Superior temporal gyrus (tissue), 1 donor: ENCODE results near the gene ETV4.

Experiments used
- DNase-seq: peaks from one replicate; pipeline ENCODE4 v3.0.0-alpha.2; 2016; ENCODE audit errors: extremely low spot score

Gene ETV4

DNA sequence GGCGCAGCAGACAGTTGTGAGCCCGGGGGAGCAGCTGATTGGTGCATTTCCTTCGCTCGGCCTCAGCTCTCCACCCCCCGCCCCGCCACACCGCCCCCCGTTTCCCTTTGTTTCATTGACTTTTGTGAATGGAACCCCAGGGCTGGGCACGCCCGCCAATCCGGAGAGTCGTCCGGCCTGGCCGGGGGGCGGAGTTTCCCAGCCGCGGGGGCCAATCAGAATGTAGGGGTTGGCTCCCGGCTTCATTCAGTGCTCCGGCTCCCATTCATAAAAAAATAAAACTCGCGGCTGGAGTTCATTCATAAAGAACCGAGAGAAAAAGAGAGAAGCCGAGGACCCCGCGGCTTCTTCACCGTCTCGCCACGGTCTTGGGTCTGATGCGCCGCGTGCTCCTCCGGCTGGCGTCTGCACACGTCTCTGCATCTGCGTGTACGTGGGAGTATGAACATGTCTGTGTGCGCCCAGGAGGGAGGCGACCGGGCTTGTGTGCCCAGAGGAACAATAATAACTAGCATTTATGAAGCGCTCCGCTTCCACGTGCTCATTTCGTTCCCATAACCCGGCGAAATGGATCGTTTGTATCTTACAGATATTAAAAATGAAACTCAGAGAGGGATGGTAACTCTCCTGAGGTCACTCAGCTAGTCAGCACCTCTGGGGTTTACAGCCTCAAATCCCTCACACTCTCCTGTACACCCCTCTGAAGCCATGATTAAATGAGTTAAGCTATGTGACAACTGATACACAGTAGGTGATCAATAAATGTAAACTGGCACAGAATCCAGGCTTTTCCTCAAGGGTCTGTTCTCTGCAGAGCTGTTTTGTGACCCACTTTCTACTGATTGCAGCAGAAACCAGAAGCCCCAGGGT lies at the start of gene ETV4:
Gene ETV4, minus strand, starts transcription at position 22 of the 870 bp plus-strand sequence. CDS start 723 bp downstream, outside the sequence.
- DNase-seq = peak; percentile 89

DNA sequence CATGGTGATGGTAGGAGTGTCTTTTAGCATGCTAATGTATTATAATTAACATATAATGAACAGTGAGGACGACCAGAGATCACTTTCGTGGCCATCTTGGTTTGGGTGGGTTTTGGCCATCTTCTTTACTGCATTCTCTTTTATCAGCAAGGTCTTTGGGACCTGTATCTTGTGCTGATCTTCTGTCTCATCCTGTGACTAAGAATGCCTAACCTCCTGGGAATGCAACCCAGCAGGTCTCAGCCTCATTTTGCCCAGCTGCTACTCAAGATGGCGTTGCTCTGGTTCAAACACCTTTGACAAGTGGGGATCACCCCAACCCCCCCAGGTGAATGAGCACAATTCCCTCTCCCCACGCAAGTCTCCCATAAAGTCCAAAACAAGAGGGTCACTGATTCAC lies 49.3 kb upstream of the ETV4 start:
- no peak for DNase-seq

DNA sequence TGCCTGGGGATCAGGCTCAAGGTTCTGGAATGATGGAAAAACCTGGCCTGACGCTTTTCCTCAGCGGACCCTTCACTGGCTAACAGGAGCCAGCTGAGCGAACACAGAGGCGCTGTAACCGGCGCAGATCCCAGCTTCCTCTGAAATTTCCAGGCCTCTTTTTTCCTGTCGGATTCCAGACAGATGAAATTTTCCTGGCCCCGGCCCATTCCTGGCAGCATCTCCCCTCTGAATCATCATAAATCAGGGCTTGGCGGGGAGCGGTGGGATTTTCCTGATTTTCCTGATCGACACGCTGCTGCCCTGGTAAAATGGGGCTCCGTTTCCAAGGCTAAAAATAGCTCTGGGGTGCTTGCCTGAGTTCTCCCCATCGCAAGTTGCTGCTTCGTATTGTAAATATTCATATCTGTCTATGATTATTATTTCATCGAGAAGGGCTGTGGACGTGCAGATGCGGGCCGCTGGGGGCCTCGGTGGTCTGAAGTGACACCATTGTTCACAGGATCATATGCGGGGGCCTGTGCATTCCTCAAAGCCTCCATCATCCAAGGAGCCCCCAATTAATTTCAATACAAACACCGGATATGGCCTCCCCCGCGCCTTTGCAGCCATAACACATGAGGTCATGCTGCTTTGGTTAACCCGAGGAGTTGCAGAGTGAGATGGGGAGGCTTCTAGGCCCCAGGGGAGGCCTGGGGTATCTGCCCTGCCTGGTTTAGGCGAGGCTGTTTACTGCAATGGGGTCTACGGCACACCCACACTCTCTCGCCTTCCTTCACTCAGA lies 45.8 kb upstream of the ETV4 start:
- no peak for DNase-seq

DNA sequence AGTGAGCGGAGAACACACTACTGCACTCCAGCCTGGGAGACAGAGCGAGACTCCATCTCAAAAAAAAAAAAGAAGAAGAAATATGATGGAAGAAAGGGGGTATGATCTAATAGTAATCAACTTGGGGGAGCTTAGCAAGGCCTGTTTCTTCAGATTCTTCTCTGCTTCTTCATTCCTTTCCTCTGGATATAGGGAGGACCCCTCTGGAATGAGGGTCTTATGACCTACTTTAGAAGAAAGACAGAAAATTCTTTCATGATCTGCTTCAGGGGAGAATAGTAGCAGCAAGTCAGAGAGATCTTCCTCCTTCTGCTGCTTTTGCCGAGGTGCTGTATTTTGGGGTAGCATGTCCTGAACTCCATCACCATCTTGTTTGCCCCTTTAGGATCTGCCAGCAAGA lies 44.9 kb upstream of the ETV4 start:
- DNase-seq = no peak

DNA sequence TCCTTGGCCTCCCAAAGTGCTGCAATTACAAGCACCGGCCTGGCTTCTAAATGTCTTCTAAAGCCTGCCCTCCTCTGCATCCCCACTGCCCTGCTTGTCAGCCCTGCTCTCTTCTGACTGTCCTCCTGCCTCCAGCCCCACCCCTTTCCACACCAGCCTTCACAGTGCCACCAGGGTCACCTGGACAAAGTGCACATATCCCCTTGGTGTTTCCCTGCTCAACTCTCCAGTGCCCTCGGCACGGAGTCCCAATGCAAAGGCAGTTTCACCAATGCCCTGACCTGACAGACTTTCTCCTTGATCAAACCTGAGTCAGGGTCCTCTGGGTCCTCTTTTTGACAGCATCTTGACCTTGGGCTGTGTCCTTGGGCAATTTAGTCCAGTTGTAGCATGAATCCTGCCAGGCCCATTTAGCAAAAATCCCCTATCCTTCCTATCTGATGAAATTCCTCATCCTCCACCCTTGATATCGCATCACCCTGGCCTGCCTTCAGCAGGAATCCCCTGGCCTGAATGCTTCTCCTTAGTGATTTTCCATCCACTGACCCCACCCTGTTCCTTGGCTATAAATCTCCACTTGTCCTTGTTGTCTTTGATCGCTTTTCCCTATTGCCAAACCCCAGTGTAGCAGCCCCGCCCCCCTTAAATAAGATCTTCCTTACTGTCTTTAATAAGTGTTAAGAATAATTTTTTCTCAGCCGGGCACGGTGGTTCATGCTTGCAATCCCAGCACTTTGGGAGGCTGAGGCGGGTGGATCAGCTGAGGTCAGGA lies 42.7 kb upstream of the ETV4 start:
- no peak for DNase-seq

- no peak for DNase-seq
Measured at GRCh38 chr17:43588121-43588520, 42.0 kb upstream of the ETV4 start.

- no peak for DNase-seq
Measured at GRCh38 chr17:43587647-43588046, 41.5 kb upstream of the ETV4 start.

GRCh38 chr17:43584666-43585102 lies 38.5 kb upstream of the ETV4 start:
- no peak for DNase-seq

DNA sequence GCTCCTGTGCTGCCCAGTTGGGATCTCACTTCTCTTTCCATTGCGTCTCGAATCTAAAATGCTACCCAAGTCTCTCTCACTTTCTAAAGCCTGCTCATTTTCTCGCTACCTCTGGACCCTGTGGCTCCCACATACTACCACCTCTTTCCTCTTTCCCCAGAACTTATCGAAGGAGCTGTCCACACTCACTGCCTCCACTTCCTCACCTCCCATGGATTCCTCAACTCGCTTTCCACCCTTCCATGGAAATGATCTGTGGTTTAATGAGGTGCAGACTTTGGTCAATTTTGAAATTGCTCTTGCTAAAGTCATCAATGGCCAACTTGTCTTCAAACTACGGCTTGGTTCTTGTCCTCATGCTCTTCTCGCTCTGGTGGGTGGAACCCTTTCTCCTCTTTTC lies 37.2 kb upstream of the ETV4 start:
- DNase-seq = no peak

DNA sequence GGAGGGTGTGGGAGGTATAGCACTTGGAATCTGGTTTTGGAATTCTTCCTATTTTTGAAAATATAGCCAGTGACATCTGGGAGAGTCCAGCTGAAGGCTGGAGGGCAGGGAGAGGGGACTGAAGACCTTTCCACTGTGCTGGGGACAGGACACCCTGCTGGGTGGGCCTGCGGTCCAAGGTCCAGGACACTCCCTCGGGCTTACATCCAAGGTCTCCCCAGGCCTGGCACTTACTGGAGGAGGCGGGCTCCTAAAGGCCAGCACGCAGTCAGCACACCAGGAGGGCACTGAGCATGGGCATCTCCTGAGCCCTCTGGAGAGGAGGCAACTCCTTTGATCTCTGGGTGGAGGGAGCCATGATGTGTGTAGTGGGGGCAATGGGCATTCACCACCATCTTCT lies 35.5 kb upstream of the ETV4 start:
- DNase-seq = no peak

- no peak for DNase-seq
Measured at GRCh38 chr17:43581130-43581529, 35.0 kb upstream of the ETV4 start.

DNA sequence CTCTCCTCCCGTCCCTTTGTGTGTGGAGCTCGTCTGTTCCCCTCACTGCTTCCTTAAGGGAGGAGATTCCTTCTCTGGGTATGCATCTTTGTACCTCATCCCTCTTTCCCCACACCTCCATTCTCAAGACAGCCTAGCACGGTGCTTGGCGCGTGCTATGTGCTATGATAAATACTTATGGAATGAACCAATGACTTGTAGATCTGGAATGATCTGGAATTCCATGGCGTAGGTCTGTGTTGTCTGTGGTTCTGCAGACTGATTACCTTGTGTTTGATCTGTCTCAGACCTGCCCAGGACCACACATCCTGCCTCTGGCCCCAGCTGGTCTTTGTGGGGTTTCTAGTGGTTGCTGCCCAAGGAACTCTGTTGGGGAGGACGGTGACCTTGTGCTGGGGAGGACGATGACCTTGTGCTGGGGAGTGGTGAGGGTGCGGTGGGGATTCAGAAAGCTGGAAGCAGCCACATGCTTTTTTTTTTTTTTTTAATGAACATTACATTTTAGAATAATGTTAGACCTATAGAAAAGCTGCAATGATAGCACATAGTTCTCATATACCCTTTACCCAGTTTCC lies 33.5 kb upstream of the ETV4 start:
- DNase-seq = no peak

DNA sequence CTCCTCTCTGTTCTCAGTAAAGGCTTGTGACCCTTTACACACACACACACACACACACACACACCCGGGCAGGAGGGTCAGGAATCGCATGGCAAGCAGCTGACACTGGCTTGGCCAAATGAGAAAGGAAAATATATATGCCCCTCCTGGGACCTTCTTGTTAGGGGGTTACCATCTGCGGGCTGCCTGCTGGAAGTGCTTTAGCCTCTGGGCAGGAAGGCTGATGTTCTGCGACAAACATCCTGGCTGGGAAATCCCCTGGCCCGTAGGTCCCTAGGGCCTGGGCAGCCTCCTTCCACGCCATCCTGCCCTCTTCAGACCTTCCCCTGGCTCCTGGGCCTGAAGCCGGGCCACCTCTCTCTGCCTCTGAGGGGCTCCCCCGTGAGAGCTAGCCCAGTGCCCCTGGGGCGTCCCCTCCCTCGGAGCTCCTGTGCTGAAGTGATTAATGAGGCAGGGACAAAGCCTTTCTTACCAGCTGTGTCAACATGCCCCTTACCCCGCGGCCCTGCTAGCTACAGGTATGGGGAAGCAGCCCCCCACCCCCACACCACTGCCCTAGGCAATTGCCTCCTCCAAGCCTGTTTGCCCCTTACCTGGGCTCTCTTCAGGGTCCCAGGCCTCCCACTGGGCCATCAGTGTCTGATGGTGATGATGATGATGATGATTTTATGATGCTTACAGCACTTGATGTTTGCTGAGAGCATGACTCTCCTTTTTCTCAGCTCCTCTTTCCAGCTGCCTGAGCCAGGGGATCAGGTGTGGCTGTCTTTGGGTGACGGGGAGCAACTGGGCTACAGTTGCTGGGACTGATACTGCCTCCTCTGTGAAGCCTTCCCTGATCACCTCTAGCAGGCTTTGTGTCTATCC lies 32.8 kb upstream of the ETV4 start:
- no peak for DNase-seq

DNA sequence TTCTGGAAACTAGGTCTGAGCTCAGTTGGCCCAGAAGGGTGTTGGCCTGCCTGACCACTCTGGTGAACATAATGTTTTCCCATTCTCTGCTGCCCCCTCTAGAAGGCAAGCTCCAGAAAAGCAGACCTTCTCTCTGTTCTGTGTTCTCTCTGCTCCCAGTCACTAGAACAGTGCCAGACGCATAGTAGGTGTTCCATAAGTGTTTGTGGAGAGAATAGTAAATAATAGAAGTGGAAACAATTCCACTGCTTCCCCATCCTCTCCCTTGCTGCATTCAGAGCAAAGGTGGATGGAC lies 32.2 kb upstream of the ETV4 start:
- no peak for DNase-seq

DNA sequence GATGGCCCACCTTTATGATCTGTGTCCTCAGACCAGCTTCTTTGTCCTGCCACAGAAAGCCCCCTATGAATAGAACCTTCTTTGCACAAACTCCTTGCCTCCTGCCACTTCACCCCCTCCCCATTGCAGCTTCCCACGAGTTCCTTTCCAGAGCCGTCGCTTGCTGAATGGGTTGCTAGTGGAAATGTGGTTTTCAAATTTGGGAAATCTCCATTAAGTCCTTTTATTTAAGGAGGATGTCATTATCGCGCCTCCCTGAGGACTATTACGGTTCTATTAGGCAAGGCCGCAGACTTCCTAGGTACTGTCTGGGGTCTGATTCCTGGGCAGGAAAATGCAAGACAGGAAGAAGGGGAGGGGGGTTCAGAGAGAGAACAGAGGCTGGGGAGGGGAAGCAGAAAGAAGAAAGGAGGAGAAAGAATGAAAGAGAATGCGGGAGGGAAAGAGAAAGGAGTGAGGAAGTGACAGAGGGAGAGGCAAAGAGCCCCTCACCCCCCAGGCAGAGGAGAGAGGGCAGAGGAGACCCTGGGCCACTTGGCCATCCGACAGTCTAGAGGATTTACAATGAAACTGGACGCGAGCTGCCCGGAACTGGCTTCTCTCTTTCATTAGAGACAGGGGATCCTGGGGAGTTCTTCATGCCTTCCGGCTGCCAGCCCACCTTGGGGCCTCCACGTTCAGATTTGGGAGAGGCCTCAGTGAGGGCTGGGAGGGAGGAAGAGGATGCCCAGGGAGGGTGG lies 31.7 kb upstream of the ETV4 start:
- no peak for DNase-seq

GRCh38 chr17:43576563-43577229 lies 30.6 kb upstream of the ETV4 start:
- DNase-seq = peak; percentile 88

DNA sequence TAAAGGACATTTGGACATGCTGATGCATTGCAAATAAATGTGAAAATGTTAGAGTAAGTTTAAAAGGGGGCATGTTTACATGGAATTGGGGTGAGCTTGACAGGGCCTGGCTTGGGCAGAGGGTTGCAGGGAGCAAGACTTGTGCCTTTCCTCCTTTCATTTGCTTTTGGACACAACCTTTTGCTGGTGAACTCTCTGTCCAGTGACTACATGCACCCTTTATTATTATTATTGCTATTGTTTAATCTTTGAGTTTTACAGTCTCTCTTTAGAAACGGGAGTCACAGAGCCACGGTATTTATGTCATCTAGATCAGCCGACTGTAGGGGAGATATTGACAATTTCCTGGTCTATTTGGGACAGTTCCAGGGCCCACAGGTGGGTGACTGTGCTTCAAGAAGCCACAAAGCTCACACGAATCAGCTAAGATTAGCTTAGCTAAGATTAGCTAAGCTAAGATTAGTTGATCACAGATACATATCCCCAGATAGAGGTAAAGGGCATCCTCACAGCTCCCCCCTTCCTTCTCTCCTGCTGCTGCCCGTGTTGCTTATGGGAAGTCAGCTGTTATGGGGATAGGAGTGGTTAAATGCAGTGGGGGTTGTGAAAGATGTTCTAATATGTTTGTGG lies 28.9 kb upstream of the ETV4 start:
- DNase-seq = no peak

- no peak for DNase-seq
Measured at GRCh38 chr17:43574348-43574747, 28.2 kb upstream of the ETV4 start.

- no peak for DNase-seq
Measured at GRCh38 chr17:43573579-43574321, 27.6 kb upstream of the ETV4 start.
